AG04449 (cell line): ENCODE results near the gene SEMA3A.

Experiments
- CTCF ChIA-PET: fragments of 350-600 bp; formaldehyde crosslinking; extraction: SDS; loops from one replicate; lab custom pipeline; 2021; ENCODE audit warnings: antibody characterized with exemption; lab: Yijun Ruan, JAX
- POLR2A ChIA-PET: fragments of 400-600, 350-600 bp; formaldehyde crosslinking; extraction: SDS; loops from one replicate; lab custom pipeline; 2020; ENCODE audit warnings: antibody characterized with exemption, inconsistent platforms; lab: Yijun Ruan, JAX
- DNase-seq: peaks from one replicate; pipeline ENCODE4 v3.0.0-alpha.2; 2010; ENCODE audit warnings: low read depth, low spot score
- H3K4me3 ChIP-seq: 2 replicates; pipeline ENCODE4 v1.5.1; 2011; ENCODE audit warnings: low read depth, mild to moderate bottlenecking, control low read depth, low read length
- CTCF ChIP-seq: IDR thresholded peaks from one replicate; pipeline ENCODE4 v1.5.1; 2011; ENCODE audit warnings: mild to moderate bottlenecking, moderate library complexity, low read length, control low read depth, inconsistent platforms; ENCODE audit not compliant: insufficient read depth; ENCODE audit errors: missing control alignments

The SEMA3A gene

GRCh38 chr7:83930262-83930661 is 264.3 kb downstream of the SEMA3A start:
- POLR2A ChIA-PET, result no interaction called here
- CTCF ChIA-PET, result interaction anchor here (0.6 to 13.8 kb wide), 2 partner anchors 80 to 1096 kb away, joined by 3 to 613 read pairs; no protein-coding TSS in a partner anchor
- no peak for TF ChIP-seq CTCF
- no peak for DNase-seq
- H3K4me3 ChIP-seq, result no peak overlapping the region

GRCh38 chr7:83925860-83926259 is 268.7 kb downstream of the SEMA3A start:
- DNase-seq, result no peak
- no peak for TF ChIP-seq CTCF
- CTCF ChIA-PET, result interaction anchor here (1.5 kb wide), 2 partner anchors 8 to 10 kb away, joined by 6 to 10 read pairs; no protein-coding TSS in a partner anchor
- H3K4me3 ChIP-seq, result no peak overlapping the region
- POLR2A ChIA-PET, result no interaction called here

- H3K4me3 ChIP-seq, result no peak overlapping the region
- no peak for TF ChIP-seq CTCF
- ChIA-PET CTCF (interaction anchor here (1.0 to 2.6 kb wide), 3 partner anchors 11 to 1908 kb away, joined by 3 to 13 read pairs (median 7); no protein-coding TSS in a partner anchor), POLR2A (no interaction called here)
- no peak for DNase-seq
These were observed 272.5 kb downstream of the SEMA3A start for GRCh38 chr7:83921941-83922607.

GRCh38 chr7:83921271-83921940 is 273.2 kb downstream of the SEMA3A start:
- ChIA-PET POLR2A (no interaction called here), CTCF (interaction anchor here (1.0 to 2.6 kb wide), 3 partner anchors 11 to 1908 kb away, joined by 3 to 13 read pairs (median 7); no protein-coding TSS in a partner anchor)
- H3K4me3 ChIP-seq, result no peak overlapping the region
- TF ChIP-seq CTCF, result no peak
- DNase-seq, result no peak

GRCh38 chr7:83918142-83918541 is 276.4 kb downstream of the SEMA3A start:
- CTCF ChIA-PET, result no interaction called here

More at GRCh38 chr7:83918142-83918541, 276.4 kb downstream of the SEMA3A start:
- H3K4me3 ChIP-seq, result no peak overlapping the region
- no peak for TF ChIP-seq CTCF
- DNase-seq, result no peak
- POLR2A ChIA-PET, result no interaction called here
